ENCODE data around the gene SPATA25. TPM values are rescaled to one million over a fixed set of nuclear protein-coding genes. Genes with fewer than 3 reads are reported as not detected.
A peak's percentile ranks its signal among the peaks of the same experiment; 100 is the strongest.

SPATA25 gene
- total and polyA plus RNA-seq, 4 donors = 0.43 to 7.6 (median 1.2) TPM

DNA sequence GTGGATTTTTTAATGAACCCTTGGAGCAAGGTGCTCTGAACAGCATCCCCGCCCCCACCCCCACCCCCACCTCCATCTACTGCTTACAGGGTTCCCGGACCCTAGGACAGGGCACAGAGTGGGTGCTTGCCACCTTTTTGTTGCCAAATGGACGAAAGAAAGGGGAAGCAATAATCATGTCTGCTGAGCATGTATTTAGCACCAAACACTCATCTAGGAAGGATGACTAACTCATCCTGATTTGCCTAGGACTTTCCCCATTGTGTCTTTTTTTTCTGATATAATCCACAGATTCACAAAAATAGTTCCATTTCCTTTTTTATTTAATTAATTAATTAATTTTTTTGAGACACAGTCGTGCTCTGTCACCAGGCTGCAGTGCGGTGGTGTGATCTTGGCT, 25.7 kb upstream of the SPATA25 start:
- TF ChIP-seq, protein P1, sequence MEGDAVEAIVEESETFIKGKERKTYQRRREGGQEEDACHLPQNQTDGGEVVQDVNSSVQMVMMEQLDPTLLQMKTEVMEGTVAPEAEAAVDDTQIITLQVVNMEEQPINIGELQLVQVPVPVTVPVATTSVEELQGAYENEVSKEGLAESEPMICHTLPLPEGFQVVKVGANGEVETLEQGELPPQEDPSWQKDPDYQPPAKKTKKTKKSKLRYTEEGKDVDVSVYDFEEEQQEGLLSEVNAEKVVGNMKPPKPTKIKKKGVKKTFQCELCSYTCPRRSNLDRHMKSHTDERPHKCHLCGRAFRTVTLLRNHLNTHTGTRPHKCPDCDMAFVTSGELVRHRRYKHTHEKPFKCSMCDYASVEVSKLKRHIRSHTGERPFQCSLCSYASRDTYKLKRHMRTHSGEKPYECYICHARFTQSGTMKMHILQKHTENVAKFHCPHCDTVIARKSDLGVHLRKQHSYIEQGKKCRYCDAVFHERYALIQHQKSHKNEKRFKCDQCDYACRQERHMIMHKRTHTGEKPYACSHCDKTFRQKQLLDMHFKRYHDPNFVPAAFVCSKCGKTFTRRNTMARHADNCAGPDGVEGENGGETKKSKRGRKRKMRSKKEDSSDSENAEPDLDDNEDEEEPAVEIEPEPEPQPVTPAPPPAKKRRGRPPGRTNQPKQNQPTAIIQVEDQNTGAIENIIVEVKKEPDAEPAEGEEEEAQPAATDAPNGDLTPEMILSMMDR (IDR thresholded peaks at IDR 0.05; ENCODE audit: low read depth, low read length, missing input control) = no peak
- TF ChIP-seq RXRA (IDR thresholded peaks at IDR 0.05) = no peak
- no peak for TF ChIP-seq TAF1 (conservative IDR thresholded peaks at IDR 0.05)
- no peak for TF ChIP-seq HNF4G (IDR thresholded peaks at IDR 0.05)
- TF ChIP-seq NR2F2 (IDR thresholded peaks at IDR 0.05) = no peak
- TF ChIP-seq, protein P2, sequence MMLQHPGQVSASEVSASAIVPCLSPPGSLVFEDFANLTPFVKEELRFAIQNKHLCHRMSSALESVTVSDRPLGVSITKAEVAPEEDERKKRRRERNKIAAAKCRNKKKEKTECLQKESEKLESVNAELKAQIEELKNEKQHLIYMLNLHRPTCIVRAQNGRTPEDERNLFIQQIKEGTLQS (IDR thresholded peaks at IDR 0.05) = no peak
- no peak for TF ChIP-seq SP1 (IDR thresholded peaks at IDR 0.05)
- TF ChIP-seq, protein P3, sequence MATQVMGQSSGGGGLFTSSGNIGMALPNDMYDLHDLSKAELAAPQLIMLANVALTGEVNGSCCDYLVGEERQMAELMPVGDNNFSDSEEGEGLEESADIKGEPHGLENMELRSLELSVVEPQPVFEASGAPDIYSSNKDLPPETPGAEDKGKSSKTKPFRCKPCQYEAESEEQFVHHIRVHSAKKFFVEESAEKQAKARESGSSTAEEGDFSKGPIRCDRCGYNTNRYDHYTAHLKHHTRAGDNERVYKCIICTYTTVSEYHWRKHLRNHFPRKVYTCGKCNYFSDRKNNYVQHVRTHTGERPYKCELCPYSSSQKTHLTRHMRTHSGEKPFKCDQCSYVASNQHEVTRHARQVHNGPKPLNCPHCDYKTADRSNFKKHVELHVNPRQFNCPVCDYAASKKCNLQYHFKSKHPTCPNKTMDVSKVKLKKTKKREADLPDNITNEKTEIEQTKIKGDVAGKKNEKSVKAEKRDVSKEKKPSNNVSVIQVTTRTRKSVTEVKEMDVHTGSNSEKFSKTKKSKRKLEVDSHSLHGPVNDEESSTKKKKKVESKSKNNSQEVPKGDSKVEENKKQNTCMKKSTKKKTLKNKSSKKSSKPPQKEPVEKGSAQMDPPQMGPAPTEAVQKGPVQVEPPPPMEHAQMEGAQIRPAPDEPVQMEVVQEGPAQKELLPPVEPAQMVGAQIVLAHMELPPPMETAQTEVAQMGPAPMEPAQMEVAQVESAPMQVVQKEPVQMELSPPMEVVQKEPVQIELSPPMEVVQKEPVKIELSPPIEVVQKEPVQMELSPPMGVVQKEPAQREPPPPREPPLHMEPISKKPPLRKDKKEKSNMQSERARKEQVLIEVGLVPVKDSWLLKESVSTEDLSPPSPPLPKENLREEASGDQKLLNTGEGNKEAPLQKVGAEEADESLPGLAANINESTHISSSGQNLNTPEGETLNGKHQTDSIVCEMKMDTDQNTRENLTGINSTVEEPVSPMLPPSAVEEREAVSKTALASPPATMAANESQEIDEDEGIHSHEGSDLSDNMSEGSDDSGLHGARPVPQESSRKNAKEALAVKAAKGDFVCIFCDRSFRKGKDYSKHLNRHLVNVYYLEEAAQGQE (IDR thresholded peaks at IDR 0.05) = no peak
- TF ChIP-seq YY1 (IDR thresholded peaks at IDR 0.05) = no peak
- TF ChIP-seq GABPA (IDR thresholded peaks at IDR 0.05 in 1 of 2, conservative IDR thresholded peaks at IDR 0.05 in 1 of 2) = no peak
- no peaks in the 10 kb centered on the region for H3K27me3 ChIP-seq (ENCODE audit: control insufficient read depth in 4 of 4, insufficient read depth in 4 of 4, low read length in 3 of 4)
- H3K36me3 ChIP-seq (ENCODE audit: control insufficient read depth in 4 of 4, insufficient read depth in 3 of 4, low read depth in 1 of 4, low read length in 3 of 4) = no peaks in the 10 kb centered on the region
- no peak overlapping the region for H3K4me3 ChIP-seq (ENCODE audit: low read depth in 1 of 3, low read length in 3 of 3)
- H3K27ac ChIP-seq (ENCODE audit: low read depth in 1 of 2, low read length in 2 of 2) = no peak overlapping the region
- no peak for DNase-seq (ENCODE audit: low spot score)
- peaks cover 0 to 3% (median 1%) of the 10 kb centered on the region in 4 donors for H3K4me1 ChIP-seq (ENCODE audit: control insufficient read depth in 4 of 4, insufficient read depth in 4 of 4, low read length in 3 of 4)
- no peaks in the 10 kb centered on the region for H3K9me3 ChIP-seq (ENCODE audit: control insufficient read depth in 4 of 4, low read length in 3 of 4)
- no peak overlapping the region for H3K9ac ChIP-seq (ENCODE audit: low read depth in 1 of 2, low read length in 2 of 2)
- WGBS = 66% methylated on average over 5 of the region's 5 CpGs

DNA sequence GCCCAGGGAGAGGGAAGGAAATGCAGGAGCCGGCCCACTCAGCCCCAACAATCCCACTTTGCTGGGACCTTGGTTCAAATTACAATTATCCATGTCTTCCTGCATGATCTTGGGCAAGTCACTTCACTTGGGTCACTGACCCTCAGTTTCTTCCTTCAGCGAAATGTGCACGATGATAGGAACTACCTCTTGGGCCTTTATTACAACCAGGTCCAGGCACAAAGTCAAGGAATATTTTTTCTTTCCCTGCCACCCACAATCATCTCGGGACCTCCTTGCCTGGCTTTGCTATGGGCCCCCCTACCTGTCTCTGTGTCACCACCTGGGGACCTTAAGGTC, 24.9 kb upstream of the SPATA25 start:
- H3K9ac ChIP-seq (ENCODE audit: low read depth in 1 of 2, low read length in 2 of 2) = no peak overlapping the region
- TF ChIP-seq HNF4A (conservative IDR thresholded peaks at IDR 0.05) (no peak), FOXA1 (IDR thresholded peaks at IDR 0.05) (no peak), RAD21 (IDR thresholded peaks at IDR 0.05) (no peak), YY1 (IDR thresholded peaks at IDR 0.05) (no peak), EGR1 (IDR thresholded peaks at IDR 0.05; ENCODE audit: low read depth in 2 of 2) (no peak), FOXA2 (IDR thresholded peaks at IDR 0.05) (no peak), JUND (IDR thresholded peaks at IDR 0.05) (no peak), SP1 (IDR thresholded peaks at IDR 0.05) (no peak), RXRA (IDR thresholded peaks at IDR 0.05) (no peak)
- TF ChIP-seq, protein P2 (IDR thresholded peaks at IDR 0.05) = no peak
- TF ChIP-seq, protein P1 (IDR thresholded peaks at IDR 0.05; ENCODE audit: low read depth, low read length, missing input control) = no peak
- TF ChIP-seq, protein P3 (IDR thresholded peaks at IDR 0.05) = no peak
- peaks cover 0 to 3% (median 1%) of the 10 kb centered on the region in 4 donors for H3K4me1 ChIP-seq (ENCODE audit: control insufficient read depth in 4 of 4, insufficient read depth in 4 of 4, low read length in 3 of 4)
- H3K27ac ChIP-seq (ENCODE audit: low read depth in 1 of 2, low read length in 2 of 2) = peak overlapping the region in 1 of 2 donors; percentile 72
- H3K36me3 ChIP-seq (ENCODE audit: control insufficient read depth in 4 of 4, insufficient read depth in 3 of 4, low read depth in 1 of 4, low read length in 3 of 4) = no peaks in the 10 kb centered on the region
- H3K4me3 ChIP-seq (ENCODE audit: low read depth in 1 of 3, low read length in 3 of 3) = peak overlapping the region in 1 of 3 donors; percentile 38
- no peaks in the 10 kb centered on the region for H3K27me3 ChIP-seq (ENCODE audit: control insufficient read depth in 4 of 4, insufficient read depth in 4 of 4, low read length in 3 of 4)
- H3K9me3 ChIP-seq (ENCODE audit: control insufficient read depth in 4 of 4, low read length in 3 of 4) = no peaks in the 10 kb centered on the region
- no peak for DNase-seq (ENCODE audit: low spot score)
- WGBS = 47% methylated on average over 4 of the region's 4 CpGs

Data from liver (tissue), 9 donors.